OCI-LY7 (cell line): ENCODE data around the gene PCDHA13. TPM values are rescaled to one million over a fixed set of nuclear protein-coding genes. Genes with fewer than 3 reads are reported as not detected.

Experiments used
- total RNA-seq, 2 experiments: library from RNA; depleted of rRNA in 1 of 2; stranded (reverse); fragments of >200 nt in 1 of 2; shearing (Covaris generic) in 1 of 2; gene quantifications; 2 replicates each; pipeline ENCODE4 v1.2.3, GENCODE V29; 2014 to 2022

The PCDHA13 gene
- total RNA-seq, 2 experiments from 2014 or later, result not detected

Other genes with a start within 250 kb of the PCDHA13 start
- gene CD14, start 248.9 kb upstream of the PCDHA13 start, total RNA-seq (2014; rRNA removed; shearing (Covaris generic)), result 0.54 and 1.0 TPM in 2 replicates
- 0.52 and 0.76 TPM in 2 replicates for gene CD14, start 248.9 kb upstream of the PCDHA13 start, total RNA-seq (2022)
- 15.4 and 26.9 TPM in 2 replicates for gene TMCO6, start 242.7 kb upstream of the PCDHA13 start, total RNA-seq (2014; rRNA removed; shearing (Covaris generic))
- 36.8 and 38.8 TPM in 2 replicates for gene TMCO6, start 242.7 kb upstream of the PCDHA13 start, total RNA-seq (2022)
- 107 and 166 TPM in 2 replicates for gene NDUFA2, start 234.5 kb upstream of the PCDHA13 start, total RNA-seq (2014; rRNA removed; shearing (Covaris generic))
- gene NDUFA2, start 234.5 kb upstream of the PCDHA13 start, total RNA-seq (2022), result 63.4 and 70.3 TPM in 2 replicates
- 64.4 and 83.7 TPM in 2 replicates for gene IK, start 234.3 kb upstream of the PCDHA13 start, total RNA-seq (2014; rRNA removed; shearing (Covaris generic))
- gene IK, start 234.3 kb upstream of the PCDHA13 start, total RNA-seq (2022), result 90.4 and 99.3 TPM in 2 replicates
- 18.7 and 23.9 TPM in 2 replicates for gene WDR55, start 217.2 kb upstream of the PCDHA13 start, total RNA-seq (2014; rRNA removed; shearing (Covaris generic))
- 31.5 and 34.2 TPM in 2 replicates for gene WDR55, start 217.2 kb upstream of the PCDHA13 start, total RNA-seq (2022)
- 2.2 and 3.6 TPM in 2 replicates for gene DND1, start 208.5 kb upstream of the PCDHA13 start, total RNA-seq (2014; rRNA removed; shearing (Covaris generic))
- gene DND1, start 208.5 kb upstream of the PCDHA13 start, total RNA-seq (2022), result 2.7 and 4.5 TPM in 2 replicates
- 43.7 and 44.3 TPM in 2 replicates for gene HARS1, start 190.8 kb upstream of the PCDHA13 start, total RNA-seq (2014; rRNA removed; shearing (Covaris generic))
- 61.4 and 61.6 TPM in 2 replicates for gene HARS1, start 190.8 kb upstream of the PCDHA13 start, total RNA-seq (2022)
- 20.8 and 23.4 TPM in 2 replicates for gene HARS2, start 190.7 kb upstream of the PCDHA13 start, total RNA-seq (2014; rRNA removed; shearing (Covaris generic))
- gene HARS2, start 190.7 kb upstream of the PCDHA13 start, total RNA-seq (2022), result 27.3 and 27.5 TPM in 2 replicates
- 24.8 and 40.0 TPM in 2 replicates for gene ZMAT2, start 181.7 kb upstream of the PCDHA13 start, total RNA-seq (2014; rRNA removed; shearing (Covaris generic))
- 41.6 and 44.9 TPM in 2 replicates for gene ZMAT2, start 181.7 kb upstream of the PCDHA13 start, total RNA-seq (2022)
- not detected in 2 replicates for gene PCDHA1, start 96.0 kb upstream of the PCDHA13 start, total RNA-seq (2014; rRNA removed; shearing (Covaris generic))
- not detected in 2 replicates for gene PCDHA1, start 96.0 kb upstream of the PCDHA13 start, total RNA-seq (2022)
- not detected in 2 replicates for gene PCDHA2, start 87.3 kb upstream of the PCDHA13 start, total RNA-seq (2014; rRNA removed; shearing (Covaris generic))
- not detected in 2 replicates for gene PCDHA2, start 87.3 kb upstream of the PCDHA13 start, total RNA-seq (2022)
- not detected in 2 replicates for gene PCDHA3, start 81.1 kb upstream of the PCDHA13 start, total RNA-seq (2014; rRNA removed; shearing (Covaris generic))
- gene PCDHA3, start 81.1 kb upstream of the PCDHA13 start, total RNA-seq (2022), result not detected in 2 replicates
- not detected in 2 replicates for gene PCDHA4, start 75.1 kb upstream of the PCDHA13 start, total RNA-seq (2014; rRNA removed; shearing (Covaris generic))
- not detected in 2 replicates for gene PCDHA4, start 75.1 kb upstream of the PCDHA13 start, total RNA-seq (2022)
- not detected in 2 replicates for gene PCDHA5, start 60.5 kb upstream of the PCDHA13 start, total RNA-seq (2014; rRNA removed; shearing (Covaris generic))
- gene PCDHA5, start 60.5 kb upstream of the PCDHA13 start, total RNA-seq (2022), result not detected in 2 replicates
- gene PCDHA6, start 54.2 kb upstream of the PCDHA13 start, total RNA-seq (2014; rRNA removed; shearing (Covaris generic)), result not detected in 2 replicates
- not detected in 2 replicates for gene PCDHA6, start 54.2 kb upstream of the PCDHA13 start, total RNA-seq (2022)
- gene PCDHA7, start 47.9 kb upstream of the PCDHA13 start, total RNA-seq (2014; rRNA removed; shearing (Covaris generic)), result not detected in 2 replicates
- not detected in 2 replicates for gene PCDHA7, start 47.9 kb upstream of the PCDHA13 start, total RNA-seq (2022)
- not detected in 2 replicates for gene PCDHA8, start 40.9 kb upstream of the PCDHA13 start, total RNA-seq (2014; rRNA removed; shearing (Covaris generic))
- gene PCDHA8, start 40.9 kb upstream of the PCDHA13 start, total RNA-seq (2022), result not detected in 2 replicates
- not detected in 2 replicates for gene PCDHA9, start 33.7 kb upstream of the PCDHA13 start, total RNA-seq (2014; rRNA removed; shearing (Covaris generic))
- not detected in 2 replicates for gene PCDHA9, start 33.7 kb upstream of the PCDHA13 start, total RNA-seq (2022)
- not detected in 2 replicates for gene PCDHA10, start 26.2 kb upstream of the PCDHA13 start, total RNA-seq (2014; rRNA removed; shearing (Covaris generic))
- gene PCDHA10, start 26.2 kb upstream of the PCDHA13 start, total RNA-seq (2022), result not detected in 2 replicates
- not detected in 2 replicates for gene PCDHA11, start 13.2 kb upstream of the PCDHA13 start, total RNA-seq (2014; rRNA removed; shearing (Covaris generic))
- gene PCDHA11, start 13.2 kb upstream of the PCDHA13 start, total RNA-seq (2022), result not detected in 2 replicates
- not detected in 2 replicates for gene PCDHA12, start 6.8 kb upstream of the PCDHA13 start, total RNA-seq (2014; rRNA removed; shearing (Covaris generic))
- gene PCDHA12, start 6.8 kb upstream of the PCDHA13 start, total RNA-seq (2022), result not detected in 2 replicates
- gene PCDHAC1, start 44.2 kb downstream of the PCDHA13 start, total RNA-seq (2014; rRNA removed; shearing (Covaris generic)), result not detected in 2 replicates
- not detected in 2 replicates for gene PCDHAC1, start 44.2 kb downstream of the PCDHA13 start, total RNA-seq (2022)
- not detected in 2 replicates for gene PCDHAC2, start 84.4 kb downstream of the PCDHA13 start, total RNA-seq (2014; rRNA removed; shearing (Covaris generic))
- not detected in 2 replicates for gene PCDHAC2, start 84.4 kb downstream of the PCDHA13 start, total RNA-seq (2022)
- not detected in 2 replicates for gene PCDHB1, start 169.2 kb downstream of the PCDHA13 start, total RNA-seq (2014; rRNA removed; shearing (Covaris generic))
- not detected in 2 replicates for gene PCDHB1, start 169.2 kb downstream of the PCDHA13 start, total RNA-seq (2022)
- gene PCDHB2, start 212.5 kb downstream of the PCDHA13 start, total RNA-seq (2014; rRNA removed; shearing (Covaris generic)), result not detected in 2 replicates
- gene PCDHB2, start 212.5 kb downstream of the PCDHA13 start, total RNA-seq (2022), result not detected in 2 replicates
- gene PCDHB3, start 218.3 kb downstream of the PCDHA13 start, total RNA-seq (2014; rRNA removed; shearing (Covaris generic)), result not detected in 2 replicates
- not detected in 2 replicates for gene PCDHB3, start 218.3 kb downstream of the PCDHA13 start, total RNA-seq (2022)
- gene PCDHB4, start 239.7 kb downstream of the PCDHA13 start, total RNA-seq (2014; rRNA removed; shearing (Covaris generic)), result not detected in 2 replicates
- not detected in 2 replicates for gene PCDHB4, start 239.7 kb downstream of the PCDHA13 start, total RNA-seq (2022)